Measurements from ENCODE around the gene OR4M1. TPM values are rescaled to one million over a fixed set of nuclear protein-coding genes. Genes with fewer than 3 reads are reported as not detected.

The OR4M1 gene
- total RNA-seq (2022; extraction: Qiagen RNA extraction): not detected in 5 replicates

DNA sequence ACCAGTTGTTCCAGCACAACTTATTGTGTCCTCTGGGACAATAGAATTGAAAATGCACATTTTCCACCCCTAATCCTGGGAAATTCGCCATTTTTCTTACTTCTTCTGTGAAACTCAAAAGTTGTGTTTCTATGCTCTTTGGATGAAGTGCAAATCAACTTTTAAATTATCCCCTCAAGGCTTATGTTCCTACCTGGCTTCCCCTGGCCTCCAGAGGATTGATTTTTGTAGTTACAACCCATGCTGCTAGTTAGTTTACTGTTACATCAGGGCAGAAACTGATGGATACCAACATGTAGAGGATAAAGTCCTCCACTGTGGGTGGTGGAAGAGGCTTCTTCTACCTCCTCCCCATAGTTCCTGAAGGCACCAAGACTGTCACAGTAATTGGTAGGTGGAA is at the start of gene OR4M1:
Gene OR4M1, plus strand, starts transcription at position 301 of the 400 bp plus-strand sequence. CDS start 6,819 bp downstream, outside the sequence.

DNA sequence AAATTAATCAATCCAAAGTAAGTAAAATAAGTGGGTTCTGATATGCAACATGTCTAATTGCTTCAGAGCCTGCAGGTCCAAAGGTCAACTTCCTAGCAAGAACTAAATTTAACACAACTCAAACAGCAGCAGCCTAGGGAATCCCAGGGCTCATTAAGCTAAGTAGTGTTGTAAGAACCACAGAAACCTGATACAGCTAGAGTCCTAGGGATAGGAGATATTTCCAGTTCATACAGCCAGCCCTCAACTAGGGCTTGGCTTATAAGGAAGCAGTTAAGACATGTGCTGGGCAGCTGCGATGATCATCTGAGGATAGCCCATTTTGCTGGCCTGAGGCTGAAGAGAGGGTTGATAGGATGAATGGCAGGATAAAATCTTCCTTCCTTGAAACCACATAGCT is 30.0 kb upstream of the OR4M1 start, which contains the start of gene OR4Q3:
Gene OR4Q3, plus strand, starts transcription at position 316 of the 400 bp plus-strand sequence.

DNA sequence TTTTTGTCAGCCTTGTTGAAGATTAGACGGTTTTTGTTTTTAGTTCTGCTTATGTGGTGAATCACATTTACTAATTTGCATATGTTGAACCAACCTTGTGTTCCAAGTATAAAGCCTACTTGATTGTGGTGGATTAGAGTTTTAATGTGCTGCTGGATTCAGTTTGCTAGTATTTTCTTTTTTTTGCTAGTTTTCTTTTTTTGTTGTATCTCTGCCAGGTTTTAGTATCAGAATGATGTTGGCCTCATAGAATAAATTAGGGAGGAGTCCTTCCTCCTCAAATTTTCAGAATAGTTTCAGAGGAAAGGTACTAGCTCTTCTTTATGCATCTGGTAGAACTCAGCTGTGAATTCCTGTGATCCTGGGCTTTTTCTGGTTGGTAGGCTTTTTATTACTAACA is 30.2 kb downstream of the OR4M1 start, which contains the start of gene OR4N2:
Gene OR4N2, plus strand, starts transcription at position 301 of the 400 bp plus-strand sequence. CDS start 23,679 bp downstream, outside the sequence.

Other genes with a start within 250 kb of the OR4M1 start
- not detected in 5 replicates for gene OR11H2, start 59.6 kb upstream of the OR4M1 start, total RNA-seq (2022; extraction: Qiagen RNA extraction)
- not detected in 5 replicates for gene OR4Q3, start 29.9 kb upstream of the OR4M1 start, total RNA-seq (2022; extraction: Qiagen RNA extraction)
- gene OR4N2, start 30.3 kb downstream of the OR4M1 start, total RNA-seq (2022; extraction: Qiagen RNA extraction): not detected in 5 replicates
- gene OR4K2, start 101.6 kb downstream of the OR4M1 start, total RNA-seq (2022; extraction: Qiagen RNA extraction): not detected in 5 replicates
- gene OR4K5, start 147.1 kb downstream of the OR4M1 start, total RNA-seq (2022; extraction: Qiagen RNA extraction): not detected in 5 replicates
- gene OR4K1, start 157.4 kb downstream of the OR4M1 start, total RNA-seq (2022; extraction: Qiagen RNA extraction): not detected in 5 replicates
- gene OR4K15, start 202.1 kb downstream of the OR4M1 start, total RNA-seq (2022; extraction: Qiagen RNA extraction): not detected in 5 replicates
- gene OR4Q2, start 228.7 kb downstream of the OR4M1 start, total RNA-seq (2022; extraction: Qiagen RNA extraction): not detected in 5 replicates
- not detected in 5 replicates for gene OR4K14, start 245.8 kb downstream of the OR4M1 start, total RNA-seq (2022; extraction: Qiagen RNA extraction)